Thyroid gland (tissue), 4 donors: ENCODE measurements around the gene AAK1. TPM values are rescaled to one million over a fixed set of nuclear protein-coding genes. Genes with fewer than 3 reads are reported as not detected.
"Not testable (repeated sequence)": the region's sequence is repeated elsewhere in the genome, so short reads cannot be mapped to it uniquely, and the experiment has no call there.

Experiments used
- DNase-seq, 2 donors: peaks; one replicate each; pipeline ENCODE4 v3.0.0-alpha.2; 2019
- H3K27ac ChIP-seq, 3 donors: fragments of 200-600 bp; sonication (generic); 1 replicate in 2 of 3; 2 replicates in 1 of 3; pipeline ENCODE4 v1.5.1; 2016 to 2019; ENCODE audit warnings: mild to moderate bottlenecking in 1 of 3, moderate library complexity in 1 of 3
- H3K27me3 ChIP-seq: fragments of 200-600 bp; sonication (generic); one replicate; pipeline ENCODE4 v1.5.1; 2019
- H3K36me3 ChIP-seq, 2 donors: fragments of 200-600 bp; sonication (generic); one replicate each; pipeline ENCODE4 v1.5.1; 2016 to 2019
- H3K4me1 ChIP-seq, 2 donors: fragments of 200-600 bp; sonication (generic); one replicate each; pipeline ENCODE4 v1.5.1; 2017 to 2019
- H3K4me3 ChIP-seq, 3 donors: fragments of 200-600 bp; sonication (generic); replicated peaks in 1 of 3; 1 replicate in 2 of 3; 2 replicates in 1 of 3; pipeline ENCODE4 v1.5.1; 2016; ENCODE audit warnings: mild to moderate bottlenecking in 1 of 3
- H3K9me3 ChIP-seq: fragments of 200-600 bp; sonication (generic); one replicate; pipeline ENCODE4 v1.5.1; 2017
- POLR2A ChIP-seq, 2 donors: fragments of 450-650 bp; IDR thresholded peaks; one replicate each; pipeline ENCODE4 v1.6.1; 2017; ENCODE audit warnings: antibody characterized with exemption in 2 of 2, mild to moderate bottlenecking in 2 of 2, moderate library complexity in 1 of 2
- WGBS, 2 donors: methylation state at CpG; one replicate each; pipeline ENCODE4 v1.1.5; 2017; 5-methylcytosine and 5-hydroxymethylcytosine counted together
- intact Hi-C: fragments of 100-400 bp; cut with DNase I; formaldehyde crosslinking; loops from one replicate; pipeline ENCODE4 v1.15.1; 2023
- total RNA-seq, 4 donors: library from RNA; depleted of rRNA; stranded (reverse); fragments of >200 nt; gene quantifications; one replicate each; pipeline ENCODE4 v1.2.3, GENCODE V29; 2016
- TF ChIP-seq, protein P1 (sequence below), 6 experiments: fragments of 200-600 bp in 3 of 6; fragments of 450-650 bp in 3 of 6; sonication (generic) in 3 of 6; IDR thresholded peaks; one replicate each; pipeline ENCODE4 v1.5.1; 2016 to 2019; ENCODE audit warnings: antibody characterized with exemption in 6 of 6, mild to moderate bottlenecking in 2 of 6, inconsistent platforms in 1 of 6, moderate library complexity in 1 of 6

The AAK1 gene
- total RNA-seq, 4 donors from 2014 or later, result 82.0 to 174 (median 144) TPM

DNA sequence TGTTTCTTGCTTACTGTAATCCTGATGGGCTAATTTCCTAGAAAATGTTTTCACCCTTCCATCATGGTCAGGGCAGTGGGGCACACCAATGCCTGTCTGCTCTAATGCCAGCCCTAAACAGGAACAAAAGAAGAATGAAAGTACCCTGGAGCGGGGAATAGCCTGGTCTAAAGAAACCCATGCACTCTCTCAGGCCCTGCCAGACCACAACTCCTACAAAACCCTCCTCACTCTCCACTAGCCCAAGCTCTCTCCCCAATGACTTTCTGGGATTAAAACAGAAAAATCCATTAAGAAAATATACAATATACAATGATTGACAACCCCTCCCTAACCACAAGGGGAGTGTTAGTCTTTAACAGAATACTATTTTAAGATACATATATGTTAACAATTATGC, 67.6 kb downstream of the AAK1 start:
- no peak for DNase-seq
- no peak overlapping the region for H3K4me3 ChIP-seq
- 96 to 100% methylated on average over 1 of the region's 1 CpG for WGBS, 2 donors
- TF ChIP-seq, protein P1, sequence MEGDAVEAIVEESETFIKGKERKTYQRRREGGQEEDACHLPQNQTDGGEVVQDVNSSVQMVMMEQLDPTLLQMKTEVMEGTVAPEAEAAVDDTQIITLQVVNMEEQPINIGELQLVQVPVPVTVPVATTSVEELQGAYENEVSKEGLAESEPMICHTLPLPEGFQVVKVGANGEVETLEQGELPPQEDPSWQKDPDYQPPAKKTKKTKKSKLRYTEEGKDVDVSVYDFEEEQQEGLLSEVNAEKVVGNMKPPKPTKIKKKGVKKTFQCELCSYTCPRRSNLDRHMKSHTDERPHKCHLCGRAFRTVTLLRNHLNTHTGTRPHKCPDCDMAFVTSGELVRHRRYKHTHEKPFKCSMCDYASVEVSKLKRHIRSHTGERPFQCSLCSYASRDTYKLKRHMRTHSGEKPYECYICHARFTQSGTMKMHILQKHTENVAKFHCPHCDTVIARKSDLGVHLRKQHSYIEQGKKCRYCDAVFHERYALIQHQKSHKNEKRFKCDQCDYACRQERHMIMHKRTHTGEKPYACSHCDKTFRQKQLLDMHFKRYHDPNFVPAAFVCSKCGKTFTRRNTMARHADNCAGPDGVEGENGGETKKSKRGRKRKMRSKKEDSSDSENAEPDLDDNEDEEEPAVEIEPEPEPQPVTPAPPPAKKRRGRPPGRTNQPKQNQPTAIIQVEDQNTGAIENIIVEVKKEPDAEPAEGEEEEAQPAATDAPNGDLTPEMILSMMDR (IDR thresholded peaks at IDR 0.05), result no peak
- no peak for TF ChIP-seq POLR2A (IDR thresholded peaks at IDR 0.05)
- peak overlapping the region in 2 of 3 donors; percentile 6 to 7 for H3K27ac ChIP-seq
- H3K9me3 ChIP-seq, result no peaks in the 10 kb centered on the region
- H3K36me3 ChIP-seq, result no peaks in the 10 kb centered on the region
- intact Hi-C loops, result no loop called here
- no peaks in the 10 kb centered on the region for H3K27me3 ChIP-seq
- H3K4me1 ChIP-seq, result peaks cover 63% of the 10 kb centered on the region in 2 donors

DNA sequence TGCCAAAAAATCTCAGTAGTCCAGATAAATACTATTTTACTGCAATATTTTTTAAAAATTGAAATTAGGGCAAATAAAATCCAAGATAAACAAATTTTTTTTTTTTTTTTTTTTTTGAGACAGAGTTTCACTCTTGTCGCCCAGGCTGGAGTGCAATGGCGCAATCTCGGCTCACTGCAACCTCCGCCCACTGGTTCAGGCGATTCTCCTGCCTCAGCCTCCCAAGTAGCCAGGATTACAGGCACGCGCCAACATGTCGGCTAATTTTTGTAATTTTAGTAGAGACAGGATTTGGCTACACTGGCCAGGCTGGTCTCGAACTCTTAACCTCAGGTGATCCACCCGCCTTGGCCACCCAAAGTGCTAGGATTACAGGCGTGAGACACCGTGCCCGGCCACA, 68.2 kb downstream of the AAK1 start:
- H3K36me3 ChIP-seq, DNase-seq, H3K27me3 ChIP-seq, H3K9me3 ChIP-seq, H3K4me3 ChIP-seq, intact Hi-C loops: not testable (repeated sequence)
- Histone ChIP-seq H3K27ac (peak overlapping the region in 2 of 3 donors; percentile 6 to 7), H3K4me1 (peaks cover 68% of the 10 kb centered on the region in 2 donors)
- WGBS, 2 donors, result 97% methylated on average over 13 of the region's 13 CpGs

DNA sequence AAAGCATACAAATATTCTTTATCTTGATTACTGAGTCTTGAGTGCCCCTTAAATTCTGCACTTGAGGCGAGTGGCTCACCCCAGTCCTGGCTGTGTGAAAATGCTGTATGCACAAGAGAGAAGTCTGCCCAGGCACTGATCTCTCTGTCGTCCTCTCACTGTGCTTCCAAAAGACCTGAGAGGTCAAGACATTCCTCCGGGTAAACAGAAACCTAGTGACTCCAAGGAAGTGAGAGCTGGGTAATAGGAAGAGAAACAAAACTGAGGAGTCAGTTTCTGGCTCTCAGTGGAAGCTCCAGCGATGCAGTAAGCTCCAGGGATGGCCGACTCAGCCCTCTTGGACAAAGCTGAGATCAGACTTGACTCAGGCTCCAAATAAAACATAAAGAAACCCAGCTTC, 70.9 kb downstream of the AAK1 start:
- DNase-seq, result peak; percentile 60 to 70
- Histone ChIP-seq H3K27me3 (no peaks in the 10 kb centered on the region), H3K4me1 (peaks cover 76 to 81% of the 10 kb centered on the region in 2 donors), H3K9me3 (no peaks in the 10 kb centered on the region), H3K36me3 (no peaks in the 10 kb centered on the region), H3K27ac (peak overlapping the region; percentile 81 to 93 (median 92)), H3K4me3 (no peak overlapping the region)
- intact Hi-C loops, result no loop called here
- peak in 1 of 2 donors; percentile 47 for TF ChIP-seq POLR2A (IDR thresholded peaks at IDR 0.05)
- TF ChIP-seq, protein P1 (IDR thresholded peaks at IDR 0.05), result no peak
- WGBS, 2 donors, result 15 to 17% methylated on average over 5 of the region's 5 CpGs

DNA sequence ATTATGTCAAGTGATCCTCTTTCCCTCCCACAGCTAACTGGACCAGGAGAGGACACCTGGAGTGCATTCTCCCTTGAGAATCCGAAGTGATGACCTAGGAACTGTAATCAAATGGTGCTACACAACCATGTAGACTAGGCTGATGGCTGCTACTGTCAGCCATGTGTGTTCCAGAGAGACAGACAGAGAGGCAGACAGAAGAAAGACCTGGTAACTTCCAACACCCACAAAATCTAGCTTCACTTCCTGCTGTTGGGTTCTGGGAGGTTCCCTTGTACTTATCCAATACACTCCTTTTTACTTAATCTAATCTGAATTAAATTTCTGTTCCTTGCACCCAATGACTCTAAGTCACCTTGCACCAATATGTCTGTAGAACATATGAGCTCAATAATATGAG, 72.3 kb downstream of the AAK1 start:
- H3K4me1 ChIP-seq, result peaks cover 78 to 79% of the 10 kb centered on the region in 2 donors
- TF ChIP-seq POLR2A (IDR thresholded peaks at IDR 0.05), result no peak
- TF ChIP-seq, protein P1 (IDR thresholded peaks at IDR 0.05), result no peak
- H3K27me3 ChIP-seq, result no peaks in the 10 kb centered on the region
- intact Hi-C loops, result no loop called here
- WGBS, 2 donors, result 83 to 88% methylated on average over 1 of the region's 1 CpG
- H3K9me3 ChIP-seq, result no peaks in the 10 kb centered on the region
- peak overlapping the region; percentile 81 to 93 (median 92) for H3K27ac ChIP-seq
- DNase-seq, result no peak
- no peak overlapping the region for H3K4me3 ChIP-seq
- H3K36me3 ChIP-seq, result no peaks in the 10 kb centered on the region

DNA sequence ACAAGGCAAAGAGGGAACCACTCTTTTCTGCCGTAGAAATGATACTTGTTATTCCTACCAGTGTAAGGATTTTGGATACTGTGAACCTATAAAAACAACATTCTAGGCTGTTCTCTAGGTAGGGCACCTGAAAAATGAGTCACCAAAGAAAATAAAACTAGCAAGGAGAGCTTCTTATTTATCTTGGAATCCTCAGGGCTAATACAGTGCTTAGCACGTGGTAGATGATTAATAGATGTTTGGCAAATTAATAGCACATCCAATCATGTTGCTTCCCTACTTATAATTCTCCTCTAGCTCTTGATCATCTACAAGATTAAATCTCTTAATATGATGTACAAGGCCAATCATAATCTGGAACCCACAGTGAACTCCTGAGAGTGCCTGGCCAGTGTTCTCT, 73.1 kb downstream of the AAK1 start:
- Histone ChIP-seq H3K27ac (peak overlapping the region; percentile 81 to 93 (median 92)), H3K4me1 (peaks cover 82 to 86% of the 10 kb centered on the region in 2 donors), H3K27me3 (no peaks in the 10 kb centered on the region), H3K9me3 (no peaks in the 10 kb centered on the region), H3K36me3 (no peaks in the 10 kb centered on the region), H3K4me3 (no peak overlapping the region)
- TF ChIP-seq POLR2A (IDR thresholded peaks at IDR 0.05), result peak in 1 of 2 donors; percentile 27
- TF ChIP-seq, protein P1 (IDR thresholded peaks at IDR 0.05), result no peak
- intact Hi-C loops, result no loop called here
- 23 to 24% methylated on average over 2 of the region's 2 CpGs for WGBS, 2 donors
- no peak for DNase-seq
